Neural progenitor cell (in vitro differentiated cells): ENCODE measurements around the gene CST9.

Experiments used
- EZH2 ChIP-seq: fragments of 200-600 bp; sonication (generic); IDR thresholded peaks from 2 replicates; pipeline ENCODE4 v1.6.1; 2017; ENCODE audit warnings: antibody characterized with exemption, mild to moderate bottlenecking, moderate library complexity
- TF ChIP-seq, protein P1 (sequence below): fragments of 200-600 bp; sonication (generic); IDR thresholded peaks from 2 replicates; pipeline ENCODE4 v1.5.1; 2017; ENCODE audit warnings: antibody characterized with exemption, mild to moderate bottlenecking

GRCh38 chr20:23596579-23597250 is 9.0 kb downstream of the CST9 start:
- TF ChIP-seq, protein P1, sequence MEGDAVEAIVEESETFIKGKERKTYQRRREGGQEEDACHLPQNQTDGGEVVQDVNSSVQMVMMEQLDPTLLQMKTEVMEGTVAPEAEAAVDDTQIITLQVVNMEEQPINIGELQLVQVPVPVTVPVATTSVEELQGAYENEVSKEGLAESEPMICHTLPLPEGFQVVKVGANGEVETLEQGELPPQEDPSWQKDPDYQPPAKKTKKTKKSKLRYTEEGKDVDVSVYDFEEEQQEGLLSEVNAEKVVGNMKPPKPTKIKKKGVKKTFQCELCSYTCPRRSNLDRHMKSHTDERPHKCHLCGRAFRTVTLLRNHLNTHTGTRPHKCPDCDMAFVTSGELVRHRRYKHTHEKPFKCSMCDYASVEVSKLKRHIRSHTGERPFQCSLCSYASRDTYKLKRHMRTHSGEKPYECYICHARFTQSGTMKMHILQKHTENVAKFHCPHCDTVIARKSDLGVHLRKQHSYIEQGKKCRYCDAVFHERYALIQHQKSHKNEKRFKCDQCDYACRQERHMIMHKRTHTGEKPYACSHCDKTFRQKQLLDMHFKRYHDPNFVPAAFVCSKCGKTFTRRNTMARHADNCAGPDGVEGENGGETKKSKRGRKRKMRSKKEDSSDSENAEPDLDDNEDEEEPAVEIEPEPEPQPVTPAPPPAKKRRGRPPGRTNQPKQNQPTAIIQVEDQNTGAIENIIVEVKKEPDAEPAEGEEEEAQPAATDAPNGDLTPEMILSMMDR = no peak
- TF ChIP-seq EZH2 = no peak
